Measurements from ENCODE around the gene DBF4B. TPM values are rescaled to one million over a fixed set of nuclear protein-coding genes. Genes with fewer than 3 reads are reported as not detected.

DBF4B gene
- total and polyA plus RNA-seq, 2 of the 13 experiments (the other 11 are each of a cell fraction or from before 2014, with no cell fraction given), result 11.7 to 13.2 TPM

GRCh38 chr17:44778656-44779210 is 70.3 kb downstream of the DBF4B start (continued):
- TF ChIP-seq ZNF609 (CRISPR knock-in tag; IDR thresholded peaks at IDR 0.05; ENCODE audit: borderline replicate concordance), result 0 out of 2 replicates have a peak, but pooled peaks have one; percentile 3
- no peak for TF ChIP-seq TBL1XR1 (IDR thresholded peaks at IDR 0.05; ENCODE audit: borderline replicate concordance, low read length, partially characterized antibody)
- no peak for TF ChIP-seq HINFP (CRISPR knock-in tag; IDR thresholded peaks at IDR 0.05; ENCODE audit: low read depth)
- no peak for TF ChIP-seq LBX2 (CRISPR knock-in tag; IDR thresholded peaks at IDR 0.05; ENCODE audit: borderline replicate concordance)
- no peak for TF ChIP-seq ZNF335 (CRISPR knock-in tag; IDR thresholded peaks at IDR 0.05)
- TF ChIP-seq NFKB2 (CRISPR knock-in tag; IDR thresholded peaks at IDR 0.05; ENCODE audit: borderline replicate concordance), result no peak
- TF ChIP-seq ZNF34 (CRISPR knock-in tag; IDR thresholded peaks at IDR 0.05; ENCODE audit: borderline replicate concordance), result no peak
- 0 out of 2 replicates have a peak, but pooled peaks have one; percentile 1 for TF ChIP-seq NFE2L1 (CRISPR knock-in tag; IDR thresholded peaks at IDR 0.05; ENCODE audit: borderline replicate concordance)
- no peak for TF ChIP-seq RCOR2 (CRISPR knock-in tag; IDR thresholded peaks at IDR 0.05)
- 0 out of 2 replicates have a peak, but pooled peaks have one; percentile 23 for TF ChIP-seq DR1 (CRISPR knock-in tag; IDR thresholded peaks at IDR 0.05)
- no peak for TF ChIP-seq ZNF124 (CRISPR knock-in tag; IDR thresholded peaks at IDR 0.05)
- no peak for TF ChIP-seq SP2 (CRISPR knock-in tag; IDR thresholded peaks at IDR 0.05)
- no peak for TF ChIP-seq POGK (CRISPR knock-in tag; conservative IDR thresholded peaks at IDR 0.05)
- TF ChIP-seq MTA1 (CRISPR knock-in tag; IDR thresholded peaks at IDR 0.05; ENCODE audit: borderline replicate concordance), result no peak
- TF ChIP-seq ATAD3A (CRISPR knock-in tag; IDR thresholded peaks at IDR 0.05), result no peak
- 0 out of 2 replicates have a peak, but pooled peaks have one; percentile 13 for TF ChIP-seq ZNF598 (CRISPR knock-in tag; IDR thresholded peaks at IDR 0.05; ENCODE audit: borderline replicate concordance)
- 0 out of 2 replicates have a peak, but pooled peaks have one; percentile 5 for TF ChIP-seq USF2 (IDR thresholded peaks at IDR 0.05; ENCODE audit: low read depth, low read length)
- TF ChIP-seq USF2 (CRISPR knock-in tag; IDR thresholded peaks at IDR 0.05; ENCODE audit: borderline replicate concordance), result no peak

Data from HepG2 (cell line).